GM12892 (cell line): ENCODE results near the gene MTA2.

ENCODE experiments used
- POLR2A ChIP-seq: IDR thresholded peaks from 2 replicates; pipeline ENCODE4 v1.6.1; 2011; ENCODE audit warnings: low read depth, low read length, control low read depth
- TAF1 ChIP-seq: IDR thresholded peaks from 2 replicates; pipeline ENCODE4 v1.6.1; 2011; ENCODE audit warnings: low read depth, mild to moderate bottlenecking, control low read depth, low read length, borderline replicate concordance

DNA sequence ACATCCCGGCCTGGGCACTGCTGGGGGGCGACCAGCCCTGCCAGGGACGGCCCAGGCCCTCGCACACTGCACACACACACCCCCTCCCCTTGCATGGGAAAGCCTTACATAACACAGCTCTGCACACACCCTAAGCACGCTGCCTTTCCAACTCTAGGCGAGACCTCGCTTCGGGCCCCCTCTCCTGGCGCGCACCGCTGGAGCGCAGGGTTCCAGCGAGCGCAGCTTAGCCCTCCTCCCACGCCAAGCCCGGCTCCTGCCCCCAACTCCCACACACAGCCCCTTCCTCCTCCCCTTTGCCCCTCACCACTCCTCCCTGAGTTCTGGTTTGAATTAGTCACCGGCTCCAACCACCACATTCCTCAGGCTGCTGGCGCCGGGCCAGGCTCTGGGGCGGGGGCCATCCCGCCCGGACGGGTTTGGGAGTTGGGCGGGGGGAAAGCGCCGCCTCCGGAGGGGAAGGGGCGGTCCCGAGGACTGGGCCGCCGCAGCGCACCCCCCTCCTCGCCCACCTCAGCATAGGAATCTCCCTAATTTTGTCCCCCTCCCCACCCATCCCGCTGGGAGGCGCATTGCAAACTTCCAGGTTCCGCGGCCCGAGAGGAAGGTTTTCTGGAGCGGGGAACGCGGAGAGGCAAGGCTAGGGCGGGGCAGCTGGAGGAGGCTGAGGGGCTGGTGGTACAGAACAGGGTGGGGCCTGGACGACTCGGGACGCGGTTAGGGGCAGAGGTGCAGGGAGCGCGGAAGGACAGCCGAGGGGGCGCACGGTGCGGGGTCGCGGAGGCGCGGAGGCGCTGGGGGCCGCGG is 56.0 kb downstream of the MTA2 start:
- no peak for TF ChIP-seq TAF1
- no peak for TF ChIP-seq POLR2A
